H9 (cell line): ENCODE data around the gene IQCE. TPM values are rescaled to one million over a fixed set of nuclear protein-coding genes. Genes with fewer than 3 reads are reported as not detected.

Experiments used
- DNase-seq: peaks from one replicate; pipeline ENCODE4 v3.0.0-alpha.2; 2017
- H2AFZ ChIP-seq: one replicate; pipeline ENCODE4 v1.6.1; 2013; ENCODE audit warnings: mild to moderate bottlenecking, low read length, control low read depth, moderate library complexity
- H2AK5ac ChIP-seq: 2 replicates; pipeline ENCODE4 v1.6.1; 2013; ENCODE audit warnings: low read length, control low read depth, mixed read lengths; ENCODE audit not compliant: insufficient read length
- H2BK120ac ChIP-seq: one replicate; pipeline ENCODE4 v1.6.1; 2013; ENCODE audit warnings: low read depth, mild to moderate bottlenecking, low read length, control low read depth, inconsistent platforms; ENCODE audit not compliant: poor library complexity, severe bottlenecking
- H2BK12ac ChIP-seq: 2 replicates; pipeline ENCODE4 v1.6.1; 2013; ENCODE audit warnings: low read length, control low read depth, mixed read lengths, low read depth; ENCODE audit not compliant: insufficient read length
- H2BK15ac ChIP-seq: 2 replicates; pipeline ENCODE4 v1.6.1; 2013; ENCODE audit warnings: low read depth, low read length, control low read depth
- H2BK20ac ChIP-seq: one replicate; pipeline ENCODE4 v1.6.1; 2013; ENCODE audit warnings: low read depth, mild to moderate bottlenecking, low read length, control low read depth, inconsistent platforms; ENCODE audit not compliant: poor library complexity, severe bottlenecking
- H2BK5ac ChIP-seq: 2 replicates; pipeline ENCODE4 v1.6.1; 2013; ENCODE audit warnings: low read length, control low read depth, mixed read lengths; ENCODE audit not compliant: insufficient read length
- H3K14ac ChIP-seq: 2 replicates; pipeline ENCODE4 v1.6.1; 2013; ENCODE audit warnings: low read length, control low read depth; ENCODE audit not compliant: insufficient read depth
- H3K18ac ChIP-seq: 2 replicates; pipeline ENCODE4 v1.6.1; 2013; ENCODE audit warnings: low read depth, mild to moderate bottlenecking, mixed read lengths, low read length, control low read depth; ENCODE audit not compliant: insufficient read length
- H3K23ac ChIP-seq: 2 replicates; pipeline ENCODE4 v1.6.1; 2013; ENCODE audit warnings: low read length, control low read depth, mixed read lengths, low read depth; ENCODE audit not compliant: insufficient read length
- H3K23me2 ChIP-seq: 2 replicates; pipeline ENCODE4 v1.6.1; 2013; ENCODE audit warnings: low read depth, mild to moderate bottlenecking, mixed read lengths, low read length, control low read depth; ENCODE audit not compliant: insufficient read length, poor library complexity, severe bottlenecking
- H3K27ac ChIP-seq: 2 replicates; pipeline ENCODE4 v1.5.1; 2013; ENCODE audit warnings: low read length, control low read depth, mixed read lengths, low read depth; ENCODE audit not compliant: insufficient read length
- H3K27me3 ChIP-seq: 2 replicates; pipeline ENCODE4 v1.6.1; 2013; ENCODE audit warnings: low read length, control low read depth, inconsistent platforms; ENCODE audit not compliant: insufficient read depth
- H3K4ac ChIP-seq: 2 replicates; pipeline ENCODE4 v1.6.1; 2013; ENCODE audit warnings: low read depth, mild to moderate bottlenecking, control low read depth, inconsistent platforms, low read length, moderate library complexity
- H3K4me1 ChIP-seq: 2 replicates; pipeline ENCODE4 v1.6.1; 2013; ENCODE audit warnings: low read length, control low read depth, inconsistent platforms; ENCODE audit not compliant: insufficient read depth
- H3K4me2 ChIP-seq: 2 replicates; pipeline ENCODE4 v1.6.1; 2013; ENCODE audit warnings: low read length, control low read depth, mixed read lengths; ENCODE audit not compliant: insufficient read length, insufficient read depth
- H3K56ac ChIP-seq: 2 replicates; pipeline ENCODE4 v1.6.1; 2013; ENCODE audit warnings: low read depth, mild to moderate bottlenecking, mixed read lengths, low read length, control low read depth; ENCODE audit not compliant: insufficient read length
- H3K79me1 ChIP-seq: 2 replicates; pipeline ENCODE4 v1.6.1; 2013; ENCODE audit warnings: low read depth, mild to moderate bottlenecking, moderate library complexity, low read length, control low read depth, inconsistent platforms; ENCODE audit not compliant: insufficient read depth, poor library complexity, severe bottlenecking
- H3K79me2 ChIP-seq: 2 replicates; pipeline ENCODE4 v1.6.1; 2013; ENCODE audit warnings: low read length, control low read depth, inconsistent platforms; ENCODE audit not compliant: insufficient read depth
- H3K9ac ChIP-seq: 2 replicates; pipeline ENCODE4 v1.6.1; 2013; ENCODE audit warnings: low read length, control low read depth, mixed read lengths; ENCODE audit not compliant: insufficient read length; ENCODE audit errors: extremely low read depth
- H3K9me3 ChIP-seq: one replicate; pipeline ENCODE4 v1.6.1; 2013; ENCODE audit warnings: low read depth, low read length, inconsistent platforms; ENCODE audit not compliant: control insufficient read depth
- H3T11ph ChIP-seq: one replicate; pipeline ENCODE4 v1.6.1; 2013; ENCODE audit warnings: mild to moderate bottlenecking, low read length, control low read depth, inconsistent platforms
- H4K20me1 ChIP-seq: one replicate; pipeline ENCODE4 v1.6.1; 2013; ENCODE audit not compliant: control insufficient read depth, insufficient read length, insufficient read depth
- H4K5ac ChIP-seq: 2 replicates; pipeline ENCODE4 v1.6.1; 2013; ENCODE audit warnings: low read depth, mild to moderate bottlenecking, mixed read lengths, low read length, control low read depth; ENCODE audit not compliant: insufficient read length
- H4K8ac ChIP-seq: replicated peaks from 2 replicates; pipeline ENCODE4 v1.6.1; 2013; ENCODE audit warnings: low read length, control low read depth, mixed read lengths, low read depth; ENCODE audit not compliant: insufficient read length
- H4K91ac ChIP-seq: 2 replicates; pipeline ENCODE4 v1.6.1; 2013; ENCODE audit warnings: low read depth, mild to moderate bottlenecking, moderate library complexity, mixed read lengths, low read length, control low read depth; ENCODE audit not compliant: insufficient read length
- H3K27ac Mint-ChIP-seq, 3 experiments: 2 replicates in 2 of 3; 3 replicates in 1 of 3; pipeline ENCODE4 v1.8.0; 2020 to 2021; ENCODE audit warnings: mixed read lengths in 3 of 3, mild to moderate bottlenecking in 1 of 3, moderate library complexity in 1 of 3
- H3K27me3 Mint-ChIP-seq: 2 replicates; pipeline ENCODE4 v1.8.0; 2021; ENCODE audit warnings: low read depth, mild to moderate bottlenecking, moderate library complexity, mixed read lengths
- H3K36me3 Mint-ChIP-seq, 3 experiments: 2 replicates in 2 of 3; 3 replicates in 1 of 3; pipeline ENCODE4 v1.8.0; 2020 to 2021; ENCODE audit warnings: low read depth in 3 of 3, mixed read lengths in 3 of 3; ENCODE audit not compliant: insufficient read depth in 1 of 3
- H3K4me1 Mint-ChIP-seq, 2 experiments: 2 replicates each; pipeline ENCODE4 v1.8.0; 2020; ENCODE audit warnings: mixed read lengths in 2 of 2
- H3K4me3 Mint-ChIP-seq, 2 experiments: 2 replicates in 1 of 2; 3 replicates in 1 of 2; pipeline ENCODE4 v1.8.0; 2020 to 2021; ENCODE audit warnings: mild to moderate bottlenecking in 2 of 2, mixed read lengths in 2 of 2, moderate library complexity in 1 of 2
- H3K9me3 Mint-ChIP-seq, 2 experiments: 2 replicates in 1 of 2; 3 replicates in 1 of 2; pipeline ENCODE4 v1.8.0; 2020; ENCODE audit warnings: mild to moderate bottlenecking in 2 of 2, mixed read lengths in 2 of 2, moderate library complexity in 1 of 2
- WGBS: extraction: QIAGEN DNeasy Blood & Tissue Kit; methylation state at CpG from one replicate; pipeline ENCODE4 v1.1.7; 2013; ENCODE audit warnings: missing lambda C conversion rate, low lambda C conversion rate, mixed read lengths; ENCODE audit not compliant: insufficient read length; ENCODE audit errors: extremely low coverage; 5-methylcytosine and 5-hydroxymethylcytosine counted together
- total RNA-seq: library from RNA; stranded (reverse); gene quantifications from 2 replicates; pipeline ENCODE4 v1.2.1, GENCODE V29; 2021
- TF ChIP-seq, protein P1 (sequence below): fragments of 200-600 bp; sonication (generic); conservative IDR thresholded peaks from 3 replicates; pipeline ENCODE4 v1.8.0; 2021; ENCODE audit warnings: antibody characterized with exemption, mild to moderate bottlenecking

The IQCE gene
- total RNA-seq, 1 experiment from 2014 or later = 7.0 TPM

DNA sequence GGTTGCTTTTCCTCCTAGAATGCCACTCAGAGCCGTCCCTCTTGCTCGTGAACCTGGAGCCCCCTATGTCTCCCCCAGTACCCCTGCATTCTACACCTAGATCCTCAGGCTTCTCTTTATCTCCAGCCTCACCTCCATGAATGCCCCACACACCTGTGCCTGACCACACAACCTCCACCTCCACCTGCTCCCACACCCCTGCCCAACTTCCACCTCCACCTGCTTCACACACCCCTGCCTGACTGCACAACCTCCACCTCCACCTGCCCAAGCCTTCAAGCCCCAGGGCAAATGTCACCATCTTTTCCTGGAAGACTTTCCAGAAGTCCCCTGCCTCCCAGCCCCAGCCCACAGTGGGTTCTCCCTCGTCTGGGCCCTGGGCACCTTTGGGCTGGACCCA is 46.1 kb upstream of the IQCE start:
- H3K9me3 Mint-ChIP-seq = no peaks in the 10 kb centered on the region
- Histone ChIP-seq H3K9me3 (no peaks in the 10 kb centered on the region), H3T11ph (no peak overlapping the region), H3K9ac (no peak overlapping the region), H2BK20ac (no peak overlapping the region), H4K5ac (no peak overlapping the region), H3K79me1 (no peaks in the 10 kb centered on the region), H2AFZ (no peak overlapping the region), H3K27me3 (no peaks in the 10 kb centered on the region), H3K4ac (no peak overlapping the region), H3K23me2 (no peaks in the 10 kb centered on the region), H2BK5ac (no peak overlapping the region), H3K14ac (no peak overlapping the region), H2BK120ac (no peak overlapping the region), H3K56ac (no peak overlapping the region), H2BK12ac (no peak overlapping the region), H3K4me2 (no peak overlapping the region), H3K79me2 (no peaks in the 10 kb centered on the region), H3K4me1 (peaks cover 3% of the 10 kb centered on the region; the same call in 1 of the 2 replicates), H4K20me1 (no peaks in the 10 kb centered on the region), H3K23ac (no peak overlapping the region), H3K18ac (no peak overlapping the region), H2AK5ac (no peak overlapping the region), H4K8ac (no peak overlapping the region), H2BK15ac (no peak overlapping the region), H3K27ac (no peak overlapping the region), H4K91ac (no peak overlapping the region)
- TF ChIP-seq, protein P1, sequence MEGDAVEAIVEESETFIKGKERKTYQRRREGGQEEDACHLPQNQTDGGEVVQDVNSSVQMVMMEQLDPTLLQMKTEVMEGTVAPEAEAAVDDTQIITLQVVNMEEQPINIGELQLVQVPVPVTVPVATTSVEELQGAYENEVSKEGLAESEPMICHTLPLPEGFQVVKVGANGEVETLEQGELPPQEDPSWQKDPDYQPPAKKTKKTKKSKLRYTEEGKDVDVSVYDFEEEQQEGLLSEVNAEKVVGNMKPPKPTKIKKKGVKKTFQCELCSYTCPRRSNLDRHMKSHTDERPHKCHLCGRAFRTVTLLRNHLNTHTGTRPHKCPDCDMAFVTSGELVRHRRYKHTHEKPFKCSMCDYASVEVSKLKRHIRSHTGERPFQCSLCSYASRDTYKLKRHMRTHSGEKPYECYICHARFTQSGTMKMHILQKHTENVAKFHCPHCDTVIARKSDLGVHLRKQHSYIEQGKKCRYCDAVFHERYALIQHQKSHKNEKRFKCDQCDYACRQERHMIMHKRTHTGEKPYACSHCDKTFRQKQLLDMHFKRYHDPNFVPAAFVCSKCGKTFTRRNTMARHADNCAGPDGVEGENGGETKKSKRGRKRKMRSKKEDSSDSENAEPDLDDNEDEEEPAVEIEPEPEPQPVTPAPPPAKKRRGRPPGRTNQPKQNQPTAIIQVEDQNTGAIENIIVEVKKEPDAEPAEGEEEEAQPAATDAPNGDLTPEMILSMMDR = no peak
- no peaks in the 10 kb centered on the region for H3K36me3 Mint-ChIP-seq
- H3K4me3 Mint-ChIP-seq = no peak overlapping the region; a peak in 1 of 5 replicates
- peaks cover 24 to 41% of the 10 kb centered on the region in 2 experiments for H3K4me1 Mint-ChIP-seq
- H3K27ac Mint-ChIP-seq = peak overlapping the region in 1 of 3 experiments; percentile 18; a peak in 2 of 7 replicates
- peaks cover 8% of the 10 kb centered on the region for H3K27me3 Mint-ChIP-seq
- WGBS = no CpG with 5 or more reads among the region's 3 CpGs
- DNase-seq = no peak
